Fibroblast of mammary gland (primary cell): ENCODE data around the gene WWOX.

Experiments
- DNase-seq: peaks from one replicate; pipeline ENCODE4 v3.0.0-alpha.2; 2010; ENCODE audit warnings: low read depth
- H3K4me3 ChIP-seq: 2 replicates; pipeline ENCODE4 v1.5.1; 2011; ENCODE audit warnings: low read depth, mild to moderate bottlenecking, low read length, moderate library complexity; ENCODE audit not compliant: control insufficient read depth
- TF ChIP-seq, protein P1 (sequence below): conservative IDR thresholded peaks from 2 replicates; pipeline ENCODE4 v1.5.1; 2011; ENCODE audit warnings: low read depth, low read length, inconsistent platforms; ENCODE audit not compliant: control insufficient read depth, insufficient read depth

The WWOX gene

DNA sequence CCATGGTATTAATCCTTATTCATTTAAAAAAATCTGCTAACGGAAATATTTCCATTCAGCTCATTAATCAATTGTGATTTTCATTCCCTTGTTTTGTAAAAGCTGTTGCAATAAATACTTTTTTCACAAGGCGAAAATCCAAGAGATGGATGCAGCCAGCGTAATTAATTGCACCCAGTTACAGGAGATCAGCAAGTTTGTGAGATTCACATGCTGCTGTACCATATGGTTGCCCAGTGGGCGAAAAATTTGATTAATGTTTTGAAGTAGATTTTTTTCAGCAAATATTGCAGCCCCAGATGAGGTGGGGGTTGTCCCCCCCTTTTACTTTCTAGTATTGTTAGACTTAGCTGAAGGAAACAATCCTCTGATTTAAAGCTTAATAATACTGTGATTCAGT is 186.6 kb downstream of the WWOX start:
- no peak for DNase-seq
- TF ChIP-seq, protein P1, sequence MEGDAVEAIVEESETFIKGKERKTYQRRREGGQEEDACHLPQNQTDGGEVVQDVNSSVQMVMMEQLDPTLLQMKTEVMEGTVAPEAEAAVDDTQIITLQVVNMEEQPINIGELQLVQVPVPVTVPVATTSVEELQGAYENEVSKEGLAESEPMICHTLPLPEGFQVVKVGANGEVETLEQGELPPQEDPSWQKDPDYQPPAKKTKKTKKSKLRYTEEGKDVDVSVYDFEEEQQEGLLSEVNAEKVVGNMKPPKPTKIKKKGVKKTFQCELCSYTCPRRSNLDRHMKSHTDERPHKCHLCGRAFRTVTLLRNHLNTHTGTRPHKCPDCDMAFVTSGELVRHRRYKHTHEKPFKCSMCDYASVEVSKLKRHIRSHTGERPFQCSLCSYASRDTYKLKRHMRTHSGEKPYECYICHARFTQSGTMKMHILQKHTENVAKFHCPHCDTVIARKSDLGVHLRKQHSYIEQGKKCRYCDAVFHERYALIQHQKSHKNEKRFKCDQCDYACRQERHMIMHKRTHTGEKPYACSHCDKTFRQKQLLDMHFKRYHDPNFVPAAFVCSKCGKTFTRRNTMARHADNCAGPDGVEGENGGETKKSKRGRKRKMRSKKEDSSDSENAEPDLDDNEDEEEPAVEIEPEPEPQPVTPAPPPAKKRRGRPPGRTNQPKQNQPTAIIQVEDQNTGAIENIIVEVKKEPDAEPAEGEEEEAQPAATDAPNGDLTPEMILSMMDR, result no peak
- no peak overlapping the region for H3K4me3 ChIP-seq

DNA sequence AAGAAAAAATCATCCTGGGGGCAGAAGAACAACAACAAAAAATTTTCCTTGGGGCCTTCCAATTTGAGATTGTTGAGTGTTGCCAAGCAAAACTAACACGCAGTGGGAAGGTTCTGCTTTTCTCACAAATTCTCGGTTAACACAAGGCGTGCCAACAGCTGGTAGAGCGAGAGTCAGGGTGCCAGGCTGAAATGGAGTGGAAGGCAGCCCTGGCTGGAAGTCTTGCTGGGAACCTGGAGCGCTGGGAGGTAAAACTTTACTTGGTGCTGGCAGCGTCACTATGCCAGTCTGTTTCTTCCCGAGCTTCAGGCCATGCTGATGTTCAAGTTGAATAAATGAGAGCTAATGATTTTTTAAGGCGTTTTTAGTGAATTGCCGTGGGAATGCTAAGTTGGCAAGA is 189.4 kb downstream of the WWOX start:
- TF ChIP-seq, protein P1, result no peak
- H3K4me3 ChIP-seq, result no peak overlapping the region
- DNase-seq, result no peak

DNA sequence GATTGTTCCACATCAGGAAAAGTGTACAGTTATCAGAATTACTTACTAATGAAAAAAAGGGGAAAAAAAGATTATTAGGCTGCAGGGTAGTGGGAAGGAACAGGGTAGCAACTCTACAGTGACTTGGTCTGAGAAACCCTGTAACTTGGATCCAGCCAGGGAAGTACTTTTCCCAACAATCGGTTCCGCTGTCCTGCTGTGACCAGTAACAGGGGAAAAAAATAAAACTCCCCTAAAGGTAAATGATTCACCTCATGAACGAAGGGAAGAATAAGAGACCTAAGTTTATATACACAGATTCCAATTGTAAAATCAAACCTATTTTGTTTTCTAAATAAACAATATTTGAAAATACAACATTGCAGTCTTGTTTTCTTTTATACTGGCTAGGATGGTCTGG is 189.9 kb downstream of the WWOX start:
- TF ChIP-seq, protein P1, result no peak
- DNase-seq, result no peak
- no peak overlapping the region for H3K4me3 ChIP-seq

DNA sequence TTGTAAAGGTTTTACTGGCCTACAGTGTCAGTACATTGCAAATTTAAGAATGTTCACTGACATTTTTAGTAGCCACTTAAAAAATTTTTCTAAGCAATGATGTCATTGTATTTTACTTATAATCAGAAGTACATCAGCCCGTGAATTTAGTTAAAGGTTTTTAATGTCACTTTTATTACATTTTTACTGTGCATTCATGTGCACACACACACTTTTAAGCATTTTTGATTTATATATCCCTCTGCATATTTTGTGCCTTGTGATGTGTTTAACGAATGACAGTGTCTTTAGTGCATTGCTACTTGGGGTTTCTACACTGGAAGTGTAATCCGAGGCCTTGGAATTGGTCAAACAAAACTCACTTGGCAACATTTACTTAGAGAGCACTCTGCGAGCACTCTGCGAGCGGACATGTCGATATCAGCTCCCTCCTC is 190.4 kb downstream of the WWOX start:
- no peak for DNase-seq
- H3K4me3 ChIP-seq, result no peak overlapping the region
- TF ChIP-seq, protein P1, result no peak

DNA sequence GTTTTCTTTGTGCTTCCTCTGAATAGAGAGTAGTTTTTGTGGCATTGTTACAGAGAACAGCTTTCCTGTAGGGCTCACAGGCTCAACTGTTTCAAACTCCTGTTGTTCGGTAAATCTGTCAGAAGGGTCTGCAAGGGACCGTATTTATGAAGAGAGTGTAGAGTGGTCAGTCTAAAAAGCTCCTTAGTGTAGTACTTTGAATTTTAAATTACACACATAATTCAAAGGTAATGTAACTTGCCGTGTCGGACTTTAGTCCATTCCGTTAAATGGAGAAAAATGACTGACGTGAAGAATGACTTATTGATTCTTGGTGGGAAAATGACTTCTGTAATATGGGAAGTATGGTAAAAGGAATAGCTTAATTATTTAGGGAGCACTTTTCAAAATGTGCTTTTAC is 190.9 kb downstream of the WWOX start:
- TF ChIP-seq, protein P1, result no peak
- DNase-seq, result no peak

DNA sequence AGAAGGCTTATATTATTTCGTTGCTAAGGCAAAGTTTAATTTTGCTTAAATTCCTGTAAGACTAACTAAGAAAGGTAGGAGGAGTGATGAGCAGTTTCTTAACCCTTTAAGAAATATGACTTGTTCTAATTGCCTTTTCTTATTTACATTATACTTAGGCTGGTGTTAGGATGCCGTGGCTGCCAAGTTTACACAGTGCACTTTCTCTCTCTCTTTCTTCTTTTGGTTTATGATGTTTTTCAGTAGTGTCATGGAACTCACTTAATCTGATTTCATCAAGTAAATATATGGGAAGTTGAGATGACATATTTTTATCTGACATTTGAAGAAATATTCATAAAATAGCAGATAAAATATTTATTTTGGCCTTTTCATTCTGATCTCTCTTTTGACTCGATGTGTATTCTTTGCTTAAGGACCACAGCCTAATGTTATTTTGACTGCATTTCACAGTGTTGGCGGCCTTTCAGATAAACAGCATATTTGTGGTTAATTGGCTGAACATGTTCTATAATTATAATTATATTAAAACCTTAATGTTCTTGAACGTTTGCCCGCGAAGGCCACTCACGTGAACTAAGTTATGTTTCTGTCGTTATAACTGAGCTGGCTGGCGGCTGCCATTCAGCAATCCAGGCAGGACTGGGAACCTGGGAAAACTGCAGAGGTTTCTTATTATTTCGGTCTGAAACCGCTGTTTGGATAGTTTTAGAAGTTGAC is 191.6 kb downstream of the WWOX start:
- TF ChIP-seq, protein P1, result no peak
- H3K4me3 ChIP-seq, result no peak overlapping the region
- no peak for DNase-seq

More for the DNA sequence above, 190.9 kb downstream of the WWOX start:
- no peak overlapping the region for H3K4me3 ChIP-seq
